Suprapubic skin (tissue), 4 donors: Measurements from ENCODE around the gene C16orf96. TPM values are rescaled to one million over a fixed set of nuclear protein-coding genes. Genes with fewer than 3 reads are reported as not detected.
A peak's percentile ranks its signal among the peaks of the same experiment; 100 is the strongest.

Experiments
- DNase-seq, 2 donors: peaks; one replicate each; pipeline ENCODE4 v3.0.0-alpha.2; 2019; ENCODE audit warnings: low spot score in 2 of 2
- H3K27ac ChIP-seq: fragments of 200-600 bp; sonication (generic); one replicate; pipeline ENCODE4 v1.5.1; 2019
- H3K27me3 ChIP-seq: fragments of 200-600 bp; sonication (generic); one replicate; pipeline ENCODE4 v1.5.1; 2019
- H3K36me3 ChIP-seq: fragments of 200-600 bp; sonication (generic); one replicate; pipeline ENCODE4 v1.5.1; 2019
- H3K4me1 ChIP-seq: fragments of 200-600 bp; sonication (generic); one replicate; pipeline ENCODE4 v1.5.1; 2019
- H3K4me3 ChIP-seq: fragments of 200-600 bp; sonication (generic); one replicate; pipeline ENCODE4 v1.5.1; 2019; ENCODE audit warnings: mild to moderate bottlenecking
- H3K9me3 ChIP-seq: fragments of 200-600 bp; sonication (generic); one replicate; pipeline ENCODE4 v1.5.1; 2019
- CTCF ChIP-seq, 2 donors: fragments of 200-600 bp in 1 of 2; fragments of 450-650 bp in 1 of 2; sonication (generic) in 1 of 2; IDR thresholded peaks; one replicate each; pipeline ENCODE4 v1.5.1; 2016 to 2019; ENCODE audit warnings: antibody characterized with exemption in 2 of 2, mild to moderate bottlenecking in 1 of 2, moderate library complexity in 1 of 2
- EP300 ChIP-seq: sonication (generic); formaldehyde crosslinking; IDR thresholded peaks from one replicate; pipeline ENCODE4 v1.6.1; 2017; ENCODE audit warnings: antibody characterized with exemption
- POLR2A ChIP-seq, 2 donors: fragments of 450-650 bp; IDR thresholded peaks; one replicate each; pipeline ENCODE4 v1.6.1; 2017; ENCODE audit warnings: antibody characterized with exemption in 2 of 2, mild to moderate bottlenecking in 2 of 2, moderate library complexity in 2 of 2
- POLR2AphosphoS5 ChIP-seq, 3 donors: sonication (generic); formaldehyde crosslinking; IDR thresholded peaks; one replicate each; pipeline ENCODE4 v1.6.1; 2017; ENCODE audit warnings: antibody characterized with exemption in 3 of 3
- WGBS: methylation state at CpG from one replicate; pipeline ENCODE4 v1.1.5; 2018; 5-methylcytosine and 5-hydroxymethylcytosine counted together
- total RNA-seq, 4 donors: library from RNA; depleted of rRNA; stranded (reverse); fragments of >200 nt; gene quantifications; one replicate each; pipeline ENCODE4 v1.1.0, GENCODE V29; 2016

The C16orf96 gene
- total RNA-seq, 4 donors from 2014 or later, result 0.15 to 1.2 (median 0.33) TPM

GRCh38 chr16:4525069-4525468 is 31.1 kb upstream of the C16orf96 start:
- Histone ChIP-seq H3K4me1 (peaks cover 25% of the 10 kb centered on the region), H3K9me3 (no peaks in the 10 kb centered on the region), H3K36me3 (no peaks in the 10 kb centered on the region), H3K27me3 (no peaks in the 10 kb centered on the region), H3K4me3 (no peak overlapping the region), H3K27ac (no peak overlapping the region)
- no peak for DNase-seq
- TF ChIP-seq CTCF (IDR thresholded peaks at IDR 0.05) (no peak), POLR2AphosphoS5 (IDR thresholded peaks at IDR 0.05) (no peak), POLR2A (IDR thresholded peaks at IDR 0.05) (no peak), EP300 (no peak)
- 71% methylated on average over 7 of the region's 7 CpGs for WGBS

GRCh38 chr16:4525634-4526277 is 30.4 kb upstream of the C16orf96 start:
- H3K36me3 ChIP-seq, result no peaks in the 10 kb centered on the region
- H3K9me3 ChIP-seq, result no peaks in the 10 kb centered on the region
- no peaks in the 10 kb centered on the region for H3K27me3 ChIP-seq
- DNase-seq, result no peak
- H3K4me3 ChIP-seq, result no peak overlapping the region
- WGBS, result 67% methylated on average over 12 of the region's 13 CpGs
- no peak for TF ChIP-seq EP300
- no peak for TF ChIP-seq CTCF (IDR thresholded peaks at IDR 0.05)
- no peak for TF ChIP-seq POLR2A (IDR thresholded peaks at IDR 0.05)
- no peak for TF ChIP-seq POLR2AphosphoS5 (IDR thresholded peaks at IDR 0.05)
- H3K27ac ChIP-seq, result no peak overlapping the region
- peaks cover 25% of the 10 kb centered on the region for H3K4me1 ChIP-seq

- Histone ChIP-seq H3K9me3 (no peaks in the 10 kb centered on the region), H3K27me3 (no peaks in the 10 kb centered on the region), H3K4me1 (peaks cover 25% of the 10 kb centered on the region), H3K36me3 (no peaks in the 10 kb centered on the region), H3K4me3 (no peak overlapping the region), H3K27ac (peak overlapping the region; percentile 31)
- TF ChIP-seq POLR2A (IDR thresholded peaks at IDR 0.05) (no peak), POLR2AphosphoS5 (IDR thresholded peaks at IDR 0.05) (no peak), CTCF (IDR thresholded peaks at IDR 0.05) (no peak), EP300 (no peak)
- 44% methylated on average over 16 of the region's 16 CpGs for WGBS
- no peak for DNase-seq
Observed at GRCh38 chr16:4529085-4530060, 26.8 kb upstream of the C16orf96 start.

- WGBS, result 98% methylated on average over 8 of the region's 8 CpGs
- H3K4me1 ChIP-seq, result peaks cover 26% of the 10 kb centered on the region
- TF ChIP-seq POLR2A (IDR thresholded peaks at IDR 0.05) (no peak), POLR2AphosphoS5 (IDR thresholded peaks at IDR 0.05) (no peak), CTCF (IDR thresholded peaks at IDR 0.05) (no peak), EP300 (no peak)
- no peaks in the 10 kb centered on the region for H3K36me3 ChIP-seq
- no peaks in the 10 kb centered on the region for H3K27me3 ChIP-seq
- no peak for DNase-seq
- H3K9me3 ChIP-seq, result no peaks in the 10 kb centered on the region
- no peak overlapping the region for H3K4me3 ChIP-seq
- H3K27ac ChIP-seq, result no peak overlapping the region
Observed at GRCh38 chr16:4531811-4532210, 24.3 kb upstream of the C16orf96 start.

- Histone ChIP-seq H3K9me3 (no peaks in the 10 kb centered on the region), H3K36me3 (no peaks in the 10 kb centered on the region), H3K4me3 (no peak overlapping the region), H3K27ac (no peak overlapping the region), H3K4me1 (peaks cover 30% of the 10 kb centered on the region), H3K27me3 (no peaks in the 10 kb centered on the region)
- TF ChIP-seq EP300 (no peak), CTCF (IDR thresholded peaks at IDR 0.05) (no peak), POLR2A (IDR thresholded peaks at IDR 0.05) (no peak), POLR2AphosphoS5 (IDR thresholded peaks at IDR 0.05) (no peak)
- 96% methylated on average over 10 of the region's 10 CpGs for WGBS
- no peak for DNase-seq
Observed at GRCh38 chr16:4532238-4532637, 23.9 kb upstream of the C16orf96 start.
